Glomerular visceral epithelial cell (primary cell): ENCODE results near the gene INO80B.
"Not testable (repeated sequence)": the region's sequence is repeated elsewhere in the genome, so short reads cannot be mapped to it uniquely, and the experiment has no call there.

Experiments used
- DNase-seq: peaks from one replicate; pipeline ENCODE4 v3.0.0-alpha.2; 2016; ENCODE audit errors: extremely low spot score

The INO80B gene

DNA sequence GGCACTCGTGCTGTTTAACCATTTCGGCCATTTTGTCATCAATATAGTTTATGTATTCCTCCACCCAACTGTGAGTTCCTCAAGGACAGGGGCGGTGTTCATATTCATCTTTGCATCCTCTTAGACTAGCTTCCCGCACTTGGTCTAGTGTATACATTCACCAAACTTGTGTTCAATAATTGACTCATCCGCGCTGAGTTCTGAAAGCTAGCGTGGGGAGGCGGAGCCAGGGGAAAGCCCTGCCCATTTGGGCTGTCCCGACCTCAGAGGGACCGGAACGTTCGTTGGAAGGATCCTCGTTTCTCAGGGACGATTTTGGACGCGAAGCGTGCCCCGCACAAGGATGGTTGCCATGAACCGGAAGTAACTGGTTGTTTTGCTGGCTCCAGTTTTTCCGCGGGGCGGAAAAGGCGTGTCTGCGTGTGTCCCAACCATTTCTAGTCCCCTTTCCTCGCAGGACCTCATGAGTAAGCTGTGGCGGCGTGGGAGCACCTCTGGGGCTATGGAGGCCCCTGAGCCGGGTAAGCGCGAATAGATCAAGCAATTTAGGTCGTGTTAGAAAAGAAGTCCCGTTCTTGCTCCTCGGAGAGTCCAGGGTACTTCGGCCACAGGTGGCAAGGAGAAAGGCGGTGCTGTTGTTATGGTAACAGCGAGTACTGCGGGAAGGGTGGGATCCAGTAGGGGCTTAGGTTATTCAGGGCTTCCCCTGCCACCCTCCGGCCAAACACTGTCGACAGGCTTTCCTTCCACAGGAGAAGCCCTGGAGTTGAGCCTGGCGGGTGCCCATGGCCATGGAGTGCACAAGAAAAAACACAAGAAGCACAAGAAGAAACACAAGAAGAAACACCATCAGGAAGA lies at the start of gene INO80B:
TSS of gene INO80B (plus strand) at position 434 of the 858 bp plus-strand sequence. CDS start at position 464, 30 bp downstream.
- DNase-seq: peak; percentile 96

- DNase-seq: peak; percentile 66
These were observed 48.9 kb upstream of the INO80B start for GRCh38 chr2:74406035-74406434.

GRCh38 chr2:74407682-74408081 lies 47.2 kb upstream of the INO80B start:
- DNase-seq: no peak

DNA sequence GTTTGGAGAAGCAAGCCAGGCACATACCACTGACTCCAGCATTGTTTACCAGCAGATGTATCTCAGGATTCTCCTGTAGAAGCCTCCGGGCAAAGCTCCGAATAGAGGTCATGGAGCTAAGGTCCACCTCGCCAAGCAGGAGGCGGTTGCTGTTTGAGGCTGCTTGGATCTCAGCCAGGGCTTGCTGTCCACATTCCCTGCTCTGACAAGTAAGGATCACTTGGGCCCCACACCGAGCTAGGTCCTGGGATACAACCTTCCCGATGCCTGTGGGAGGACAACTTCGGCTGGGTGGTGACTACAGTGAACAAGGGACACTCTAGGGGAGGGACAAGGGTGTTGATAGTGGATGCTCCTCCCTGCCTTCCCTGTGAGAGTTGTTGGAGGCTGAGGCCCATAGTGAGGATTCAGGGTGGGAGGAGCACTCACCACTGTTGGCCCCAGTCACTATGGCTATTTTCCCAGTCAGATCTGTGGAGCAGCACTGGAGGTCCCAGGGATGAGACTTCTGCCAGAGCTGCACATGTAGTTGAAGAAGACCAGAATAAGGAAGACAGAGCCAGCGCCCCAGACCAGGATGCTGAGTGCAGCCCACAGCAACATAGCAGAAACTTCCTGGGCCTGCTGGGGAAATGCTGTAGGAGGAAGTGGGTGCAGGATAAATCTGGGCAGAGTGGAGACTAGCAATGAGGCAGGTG lies 41.7 kb upstream of the INO80B start:
- DNase-seq: no peak

- DNase-seq: no peak
These were observed 40.4 kb upstream of the INO80B start for GRCh38 chr2:74414441-74414840.

- no peak for DNase-seq
These were observed 39.8 kb upstream of the INO80B start for GRCh38 chr2:74414881-74415761.

DNA sequence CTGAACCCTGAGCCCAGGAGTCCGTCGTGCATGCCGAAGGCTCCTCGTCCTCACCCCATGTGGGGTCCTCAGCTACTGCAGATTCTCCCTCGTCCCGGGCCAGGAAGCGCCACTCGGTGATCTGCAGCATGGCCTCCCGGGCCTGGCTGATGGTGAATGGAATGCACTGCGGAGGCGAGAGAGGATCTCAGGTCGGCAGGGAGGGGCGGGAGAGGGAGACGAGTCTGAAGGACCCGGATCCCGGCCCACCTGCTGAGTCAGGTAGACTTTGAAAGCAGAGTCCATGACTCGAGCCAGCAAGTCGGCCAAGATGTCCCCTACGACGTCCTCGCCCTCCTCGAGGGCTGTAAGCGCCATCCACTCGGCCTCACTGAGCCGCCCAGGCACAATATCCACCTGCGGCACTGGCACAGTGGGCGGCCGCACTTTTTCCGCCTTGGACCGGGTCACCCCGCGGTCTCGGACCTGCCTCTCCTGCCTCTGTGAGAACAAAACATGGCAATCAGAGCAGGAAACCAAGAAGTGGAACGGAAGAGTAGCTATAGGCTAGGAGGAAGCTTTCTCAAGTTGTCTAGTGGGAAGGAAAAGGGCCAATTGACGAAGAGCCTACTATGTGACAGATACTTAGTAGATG lies 39.0 kb upstream of the INO80B start:
- no peak for DNase-seq

GRCh38 chr2:74416778-74417177 lies 38.1 kb upstream of the INO80B start:
- no peak for DNase-seq

DNA sequence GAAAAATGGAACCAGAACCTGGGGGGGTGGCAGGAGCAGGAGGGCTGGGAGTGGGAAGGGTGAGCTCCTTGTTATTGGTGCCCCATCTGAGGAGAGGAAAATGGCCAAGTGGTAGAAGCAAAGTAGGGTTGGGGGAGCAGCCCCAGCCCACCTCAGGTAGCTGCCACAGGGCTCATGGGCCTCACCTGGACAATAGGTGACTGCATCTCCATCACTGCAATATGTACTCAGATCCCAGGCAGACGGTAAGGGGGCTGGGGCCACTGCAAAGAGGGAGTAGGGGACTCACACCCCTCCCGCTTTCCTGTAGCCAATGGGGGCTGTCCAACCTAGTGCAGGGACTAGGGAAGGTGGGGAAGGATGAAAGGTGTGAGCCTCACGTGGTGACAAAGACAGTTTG lies 37.7 kb upstream of the INO80B start:
- no peak for DNase-seq

GRCh38 chr2:74417763-74418162 lies 37.1 kb upstream of the INO80B start:
- DNase-seq: no peak

DNA sequence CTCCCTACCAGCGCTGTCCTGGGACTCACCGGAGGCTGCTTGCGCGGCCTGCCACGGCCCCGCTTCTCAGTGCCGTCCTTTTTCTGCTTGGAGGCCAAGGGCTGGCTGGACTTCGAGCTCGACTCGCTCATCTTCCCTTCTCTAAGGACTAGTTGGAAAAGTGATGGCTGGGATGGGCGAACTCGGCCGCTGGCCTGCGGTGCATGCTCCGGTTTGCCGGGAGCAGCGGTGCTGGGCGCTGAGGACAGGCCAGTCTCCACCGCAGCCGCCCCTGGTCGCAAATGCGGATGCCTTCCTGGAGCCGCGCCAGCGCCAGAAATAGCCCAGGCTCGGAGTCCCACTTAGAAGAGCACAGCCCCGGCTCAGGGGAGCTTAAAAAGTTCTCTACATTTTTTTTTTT lies 36.6 kb upstream of the INO80B start:
- no peak for DNase-seq

DNA sequence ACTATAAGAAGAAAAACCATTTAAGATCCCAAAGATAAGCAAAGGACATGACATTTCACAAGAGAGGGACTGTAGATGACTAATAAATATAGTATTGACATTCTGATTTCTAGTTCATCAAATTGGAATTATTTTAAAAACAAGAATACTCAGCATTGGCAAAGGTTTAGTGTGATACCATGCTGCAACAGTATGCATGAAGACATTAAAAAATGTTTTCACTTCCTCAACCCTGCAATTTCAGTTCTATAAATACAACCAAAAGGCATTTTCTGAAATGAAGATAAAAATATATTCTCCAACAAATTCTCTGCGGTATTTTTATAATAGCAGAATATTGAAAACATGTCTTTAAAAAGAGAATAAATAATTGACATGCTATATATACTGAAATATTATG lies 35.5 kb upstream of the INO80B start:
- DNase-seq: no peak

DNA sequence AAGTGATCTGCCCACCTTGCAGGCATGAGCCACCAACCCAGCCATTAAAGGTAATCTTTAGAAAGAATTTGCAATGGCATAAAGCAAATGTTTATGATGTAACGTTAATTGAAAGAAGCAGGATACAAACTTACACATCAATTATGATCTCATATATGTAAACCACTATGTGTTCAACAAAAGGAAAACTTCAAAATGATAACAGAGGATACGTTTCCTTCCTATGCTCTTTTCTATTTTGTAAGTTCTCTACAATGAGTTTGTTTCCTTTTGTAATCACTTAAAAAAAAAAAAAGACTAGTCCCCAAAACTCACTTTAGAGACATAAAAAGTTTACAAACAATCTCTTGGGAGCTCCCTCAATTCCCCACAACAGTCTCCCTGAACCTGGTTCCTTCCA lies 34.9 kb upstream of the INO80B start:
- DNase-seq: no peak

- not testable (repeated sequence) for DNase-seq
These were observed 34.3 kb upstream of the INO80B start for GRCh38 chr2:74420443-74421103.

DNA sequence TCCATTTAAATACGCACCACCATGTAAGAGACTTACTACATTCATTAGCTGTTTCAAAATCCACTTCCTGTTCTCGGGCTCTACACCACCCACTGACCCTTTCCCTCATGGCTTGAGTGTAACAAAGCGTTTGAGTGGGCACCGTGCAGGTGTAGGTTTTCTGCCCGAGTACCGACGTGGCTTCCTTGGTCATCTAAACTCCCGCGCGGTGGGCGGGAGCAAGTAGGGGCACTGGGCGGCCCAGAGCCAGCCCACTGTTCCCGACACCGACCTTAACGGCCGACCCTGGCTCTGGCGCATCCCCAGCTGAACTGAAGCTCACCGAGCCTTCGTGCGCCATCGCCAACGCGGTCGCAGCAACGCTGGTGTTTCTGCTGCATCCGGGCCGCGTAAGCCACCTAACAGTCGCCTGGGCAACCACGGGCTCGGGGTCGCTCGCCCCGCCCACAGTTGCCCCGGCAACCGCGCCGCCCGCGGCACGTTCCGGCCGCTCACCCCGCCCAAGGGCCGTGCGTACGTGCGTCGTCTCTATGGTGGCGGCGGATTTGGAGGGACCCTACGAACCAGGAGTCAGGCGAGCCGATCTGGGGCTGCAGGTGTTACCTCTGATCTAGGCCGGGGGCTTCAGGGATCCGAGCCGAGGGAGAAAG lies 33.5 kb upstream of the INO80B start, which contains the start of the genes C2orf81 and WDR54:
TSS of gene C2orf81 (minus strand) at position 399 of the 650 bp plus-strand sequence. CDS start at position 340, 59 bp downstream.
TSS of gene WDR54 (plus strand) at position 510 of the 650 bp plus-strand sequence. CDS start 424 bp downstream, outside the sequence.
- peak; percentile 89 for DNase-seq

- DNase-seq: no peak
These were observed 31.4 kb upstream of the INO80B start for GRCh38 chr2:74423231-74424095.

DNA sequence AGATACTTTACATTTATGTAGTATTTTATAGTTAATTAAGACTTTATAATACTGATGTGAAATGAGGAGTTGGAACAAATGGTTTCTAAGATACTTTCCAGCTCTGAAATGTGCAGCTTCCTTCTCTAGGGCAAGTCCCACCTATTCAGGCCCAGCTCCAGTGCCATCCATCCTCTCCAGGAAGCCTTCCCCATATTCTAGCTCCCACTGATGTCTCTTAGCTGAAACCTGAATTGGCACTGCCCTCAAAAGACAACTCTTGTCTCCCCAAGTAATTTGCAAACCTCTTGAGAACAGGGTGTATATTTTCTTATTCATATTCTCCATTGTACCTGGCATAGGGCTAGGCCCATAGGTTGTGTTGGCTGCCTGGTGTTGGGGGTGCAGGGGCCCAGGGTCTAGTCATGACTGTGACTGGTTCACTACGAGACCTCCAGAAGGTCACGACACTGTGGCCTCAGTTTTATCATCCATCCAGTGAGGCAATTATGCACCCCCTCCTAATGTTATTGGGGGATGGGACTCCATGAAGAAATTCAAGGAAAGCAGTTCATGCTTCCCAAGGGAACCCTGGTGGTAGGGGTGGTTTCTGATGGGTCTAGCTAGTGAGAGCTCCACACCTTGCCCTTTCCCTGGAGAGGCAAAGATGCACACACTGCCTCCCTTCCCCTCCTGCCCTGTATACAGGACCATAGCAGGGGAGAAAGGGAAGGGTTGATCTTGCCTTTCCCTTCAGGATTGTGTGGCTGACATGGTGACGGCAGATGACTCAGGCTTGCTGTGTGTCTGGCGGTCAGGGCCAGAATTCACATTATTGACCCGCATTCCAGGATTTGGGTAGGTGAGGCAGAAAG lies 30.5 kb upstream of the INO80B start:
- DNase-seq: no peak

DNA sequence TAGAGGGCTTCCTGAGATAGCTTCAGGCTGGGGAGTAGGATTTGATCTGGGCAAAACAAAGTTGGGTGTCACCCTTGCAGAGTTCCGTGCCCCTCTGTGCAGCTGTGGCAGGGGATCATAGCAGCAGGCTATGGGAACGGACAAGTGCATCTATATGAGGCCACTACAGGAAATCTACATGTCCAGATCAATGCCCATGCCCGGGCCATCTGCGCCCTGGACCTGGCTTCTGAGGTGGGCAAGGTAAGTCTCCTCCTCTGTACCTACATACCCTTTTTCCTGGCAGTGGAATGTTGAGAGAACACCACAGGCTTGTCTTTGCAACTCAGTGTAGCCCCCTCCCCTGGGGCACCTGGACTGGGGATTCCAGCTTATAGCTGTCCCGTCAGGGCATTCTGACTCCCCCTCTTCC lies 29.9 kb upstream of the INO80B start:
- DNase-seq: no peak
